ENCODE data around the gene IFFO2. TPM values are rescaled to one million over a fixed set of nuclear protein-coding genes. Genes with fewer than 3 reads are reported as not detected.
A peak's percentile ranks its signal among the peaks of the same experiment; 100 is the strongest.

Gene IFFO2
- total and polyA plus RNA-seq, 2 of the 13 experiments (the other 11 are each of a cell fraction or from before 2014, with no cell fraction given) = 7.3 to 16.7 TPM

DNA sequence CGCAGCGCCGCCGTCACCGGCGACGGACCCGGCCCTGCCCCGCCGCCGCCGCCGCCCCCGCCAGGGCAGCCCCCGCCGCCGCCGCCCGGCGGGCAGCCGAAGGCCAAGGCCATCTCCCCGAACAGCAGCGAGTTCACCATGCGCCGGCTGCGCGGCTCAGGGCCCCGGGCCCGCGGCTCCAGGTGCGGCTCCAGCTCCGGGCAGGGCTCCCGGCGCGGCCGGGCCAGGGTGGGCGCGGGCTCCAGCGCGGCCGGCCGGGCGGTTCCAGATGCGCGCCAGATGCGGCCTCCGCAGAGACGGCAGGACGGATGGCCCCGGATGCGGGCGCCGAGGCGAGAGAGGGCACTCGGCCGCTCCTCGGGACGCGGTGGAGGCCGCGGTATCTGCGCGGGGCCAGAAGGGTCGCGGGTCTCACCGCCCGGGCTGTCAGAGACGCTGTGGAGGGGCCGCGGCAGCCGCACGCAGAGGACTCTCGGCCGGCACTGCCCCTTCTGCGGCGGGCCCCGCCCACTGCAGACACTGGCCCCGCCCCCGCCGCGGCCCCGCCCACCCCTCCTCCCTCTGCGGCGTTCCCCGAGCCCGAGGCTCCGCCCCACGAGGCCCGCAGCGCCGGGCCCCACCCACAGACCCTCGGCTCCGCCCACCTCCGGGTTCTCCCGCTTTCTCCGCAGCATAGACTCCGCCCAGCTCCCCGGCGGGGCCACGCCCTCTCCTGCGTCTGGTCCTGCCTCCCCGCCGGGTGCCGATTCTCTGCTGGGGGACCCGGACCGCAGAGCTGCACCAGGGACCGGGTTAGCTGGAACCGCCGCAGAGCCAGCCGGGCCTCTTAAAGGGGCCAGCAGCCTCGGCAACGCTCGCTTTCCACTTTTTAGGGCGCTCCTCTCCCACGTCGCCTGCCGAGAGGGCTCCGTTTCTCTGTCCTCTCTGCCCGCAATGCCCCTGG lies at the start of gene IFFO2 (continued):
- TF ChIP-seq ZNF550 (CRISPR knock-in tag; IDR thresholded peaks at IDR 0.05; ENCODE audit: borderline replicate concordance) (no peak), ZMAT3 (CRISPR knock-in tag; conservative IDR thresholded peaks at IDR 0.05) (0 out of 2 replicates have a peak, but pooled peaks have one; percentile 36), PAF1 (CRISPR knock-in tag; IDR thresholded peaks at IDR 0.05) (no peak), KDM6A (CRISPR knock-in tag; IDR thresholded peaks at IDR 0.05; ENCODE audit: low read depth) (no peak), ZNF34 (CRISPR knock-in tag; IDR thresholded peaks at IDR 0.05; ENCODE audit: borderline replicate concordance) (no peak), ZNF652 (CRISPR knock-in tag; IDR thresholded peaks at IDR 0.05; ENCODE audit: borderline replicate concordance, low read depth) (no peak), NFRKB (IDR thresholded peaks at IDR 0.05) (no peak), ZNF230 (CRISPR knock-in tag; IDR thresholded peaks at IDR 0.05) (no peak), ZNF501 (CRISPR knock-in tag; IDR thresholded peaks at IDR 0.05) (peak; percentile 72), HDAC1 (CRISPR knock-in tag; IDR thresholded peaks at IDR 0.05) (peak; percentile 41; the same call in 1 of the 2 replicates), MEIS1 (CRISPR knock-in tag; IDR thresholded peaks at IDR 0.05; ENCODE audit: borderline replicate concordance) (no peak), CCAR2 (optimal IDR thresholded peaks at IDR 0.05; ENCODE audit: low read depth, low read length) (no peak), AGO1 (IDR thresholded peaks at IDR 0.05; ENCODE audit: low read depth, low read length, poor library complexity, severe bottlenecking) (peak; percentile 60)
- TF ChIP-seq, protein P1, sequence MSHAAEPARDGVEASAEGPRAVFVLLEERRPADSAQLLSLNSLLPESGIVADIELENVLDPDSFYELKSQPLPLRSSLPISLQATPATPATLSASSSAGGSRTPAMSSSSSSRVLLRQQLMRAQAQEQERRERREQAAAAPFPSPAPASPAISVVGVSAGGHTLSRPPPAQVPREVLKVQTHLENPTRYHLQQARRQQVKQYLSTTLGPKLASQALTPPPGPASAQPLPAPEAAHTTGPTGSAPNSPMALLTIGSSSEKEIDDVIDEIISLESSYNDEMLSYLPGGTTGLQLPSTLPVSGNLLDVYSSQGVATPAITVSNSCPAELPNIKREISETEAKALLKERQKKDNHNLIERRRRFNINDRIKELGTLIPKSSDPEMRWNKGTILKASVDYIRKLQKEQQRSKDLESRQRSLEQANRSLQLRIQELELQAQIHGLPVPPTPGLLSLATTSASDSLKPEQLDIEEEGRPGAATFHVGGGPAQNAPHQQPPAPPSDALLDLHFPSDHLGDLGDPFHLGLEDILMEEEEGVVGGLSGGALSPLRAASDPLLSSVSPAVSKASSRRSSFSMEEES (CRISPR knock-in tag; IDR thresholded peaks at IDR 0.05) = no peak
- TF ChIP-seq, protein P2, sequence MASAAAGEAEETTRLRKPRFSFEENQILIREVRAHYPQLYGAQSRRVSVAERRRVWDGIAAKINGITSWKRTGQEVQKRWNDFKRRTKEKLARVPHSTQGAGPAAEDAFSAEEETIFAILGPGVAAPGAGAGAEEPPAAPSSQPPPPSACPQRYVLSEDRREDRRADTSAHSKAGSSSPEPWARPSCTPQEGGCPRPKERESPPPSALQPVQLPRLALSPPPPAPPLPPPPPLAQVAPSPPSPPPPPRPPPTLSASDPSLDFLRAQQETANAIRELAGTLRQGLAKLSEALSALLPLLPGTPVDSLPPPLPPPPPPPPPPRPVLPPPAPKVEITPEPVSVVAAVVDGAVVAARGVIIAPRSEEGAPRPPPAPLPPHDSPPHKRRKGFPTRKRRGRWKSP (CRISPR knock-in tag; IDR thresholded peaks at IDR 0.05) = 0 out of 2 replicates have a peak, but pooled peaks have one; percentile 19
- TF ChIP-seq, protein P3, sequence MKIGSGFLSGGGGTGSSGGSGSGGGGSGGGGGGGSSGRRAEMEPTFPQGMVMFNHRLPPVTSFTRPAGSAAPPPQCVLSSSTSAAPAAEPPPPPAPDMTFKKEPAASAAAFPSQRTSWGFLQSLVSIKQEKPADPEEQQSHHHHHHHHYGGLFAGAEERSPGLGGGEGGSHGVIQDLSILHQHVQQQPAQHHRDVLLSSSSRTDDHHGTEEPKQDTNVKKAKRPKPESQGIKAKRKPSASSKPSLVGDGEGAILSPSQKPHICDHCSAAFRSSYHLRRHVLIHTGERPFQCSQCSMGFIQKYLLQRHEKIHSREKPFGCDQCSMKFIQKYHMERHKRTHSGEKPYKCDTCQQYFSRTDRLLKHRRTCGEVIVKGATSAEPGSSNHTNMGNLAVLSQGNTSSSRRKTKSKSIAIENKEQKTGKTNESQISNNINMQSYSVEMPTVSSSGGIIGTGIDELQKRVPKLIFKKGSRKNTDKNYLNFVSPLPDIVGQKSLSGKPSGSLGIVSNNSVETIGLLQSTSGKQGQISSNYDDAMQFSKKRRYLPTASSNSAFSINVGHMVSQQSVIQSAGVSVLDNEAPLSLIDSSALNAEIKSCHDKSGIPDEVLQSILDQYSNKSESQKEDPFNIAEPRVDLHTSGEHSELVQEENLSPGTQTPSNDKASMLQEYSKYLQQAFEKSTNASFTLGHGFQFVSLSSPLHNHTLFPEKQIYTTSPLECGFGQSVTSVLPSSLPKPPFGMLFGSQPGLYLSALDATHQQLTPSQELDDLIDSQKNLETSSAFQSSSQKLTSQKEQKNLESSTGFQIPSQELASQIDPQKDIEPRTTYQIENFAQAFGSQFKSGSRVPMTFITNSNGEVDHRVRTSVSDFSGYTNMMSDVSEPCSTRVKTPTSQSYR (CRISPR knock-in tag; IDR thresholded peaks at IDR 0.05; ENCODE audit: borderline replicate concordance) = no peak
- TF ChIP-seq, protein P4, sequence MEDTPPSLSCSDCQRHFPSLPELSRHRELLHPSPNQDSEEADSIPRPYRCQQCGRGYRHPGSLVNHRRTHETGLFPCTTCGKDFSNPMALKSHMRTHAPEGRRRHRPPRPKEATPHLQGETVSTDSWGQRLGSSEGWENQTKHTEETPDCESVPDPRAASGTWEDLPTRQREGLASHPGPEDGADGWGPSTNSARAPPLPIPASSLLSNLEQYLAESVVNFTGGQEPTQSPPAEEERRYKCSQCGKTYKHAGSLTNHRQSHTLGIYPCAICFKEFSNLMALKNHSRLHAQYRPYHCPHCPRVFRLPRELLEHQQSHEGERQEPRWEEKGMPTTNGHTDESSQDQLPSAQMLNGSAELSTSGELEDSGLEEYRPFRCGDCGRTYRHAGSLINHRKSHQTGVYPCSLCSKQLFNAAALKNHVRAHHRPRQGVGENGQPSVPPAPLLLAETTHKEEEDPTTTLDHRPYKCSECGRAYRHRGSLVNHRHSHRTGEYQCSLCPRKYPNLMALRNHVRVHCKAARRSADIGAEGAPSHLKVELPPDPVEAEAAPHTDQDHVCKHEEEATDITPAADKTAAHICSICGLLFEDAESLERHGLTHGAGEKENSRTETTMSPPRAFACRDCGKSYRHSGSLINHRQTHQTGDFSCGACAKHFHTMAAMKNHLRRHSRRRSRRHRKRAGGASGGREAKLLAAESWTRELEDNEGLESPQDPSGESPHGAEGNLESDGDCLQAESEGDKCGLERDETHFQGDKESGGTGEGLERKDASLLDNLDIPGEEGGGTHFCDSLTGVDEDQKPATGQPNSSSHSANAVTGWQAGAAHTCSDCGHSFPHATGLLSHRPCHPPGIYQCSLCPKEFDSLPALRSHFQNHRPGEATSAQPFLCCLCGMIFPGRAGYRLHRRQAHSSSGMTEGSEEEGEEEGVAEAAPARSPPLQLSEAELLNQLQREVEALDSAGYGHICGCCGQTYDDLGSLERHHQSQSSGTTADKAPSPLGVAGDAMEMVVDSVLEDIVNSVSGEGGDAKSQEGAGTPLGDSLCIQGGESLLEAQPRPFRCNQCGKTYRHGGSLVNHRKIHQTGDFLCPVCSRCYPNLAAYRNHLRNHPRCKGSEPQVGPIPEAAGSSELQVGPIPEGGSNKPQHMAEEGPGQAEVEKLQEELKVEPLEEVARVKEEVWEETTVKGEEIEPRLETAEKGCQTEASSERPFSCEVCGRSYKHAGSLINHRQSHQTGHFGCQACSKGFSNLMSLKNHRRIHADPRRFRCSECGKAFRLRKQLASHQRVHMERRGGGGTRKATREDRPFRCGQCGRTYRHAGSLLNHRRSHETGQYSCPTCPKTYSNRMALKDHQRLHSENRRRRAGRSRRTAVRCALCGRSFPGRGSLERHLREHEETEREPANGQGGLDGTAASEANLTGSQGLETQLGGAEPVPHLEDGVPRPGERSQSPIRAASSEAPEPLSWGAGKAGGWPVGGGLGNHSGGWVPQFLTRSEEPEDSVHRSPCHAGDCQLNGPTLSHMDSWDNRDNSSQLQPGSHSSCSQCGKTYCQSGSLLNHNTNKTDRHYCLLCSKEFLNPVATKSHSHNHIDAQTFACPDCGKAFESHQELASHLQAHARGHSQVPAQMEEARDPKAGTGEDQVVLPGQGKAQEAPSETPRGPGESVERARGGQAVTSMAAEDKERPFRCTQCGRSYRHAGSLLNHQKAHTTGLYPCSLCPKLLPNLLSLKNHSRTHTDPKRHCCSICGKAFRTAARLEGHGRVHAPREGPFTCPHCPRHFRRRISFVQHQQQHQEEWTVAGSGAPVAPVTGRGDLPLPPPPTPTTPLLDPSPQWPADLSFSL (CRISPR knock-in tag; IDR thresholded peaks at IDR 0.05) = no peak
